GM12878 (cell line): Measurements from ENCODE around the gene STK39. TPM values are rescaled to one million over a fixed set of nuclear protein-coding genes. Genes with fewer than 3 reads are reported as not detected.

Experiments used
- ATAC-seq: fragments of 200-7000 bp; cut with Tn5 transposase; 3 replicates; pipeline ENCODE4 v1.9.1; 2020; ENCODE audit warnings: mild to moderate bottlenecking, moderate library complexity
- BruUV-seq: library from RNA; stranded (reverse); fragments of 400-500 nt; replicated peaks from 2 replicates; lab custom pipeline; 2021; lab: Mats Ljungman, UMichigan
- CTCF ChIA-PET: fragments of 300-600 bp; sonication (Branson Sonifier 250); formaldehyde crosslinking; extraction: SDS; loops from one replicate; lab custom pipeline; 2021; ENCODE audit warnings: inconsistent platforms; lab: Yijun Ruan, JAX
- POLR2A ChIA-PET: fragments of 350-600 bp; formaldehyde crosslinking; extraction: SDS; loops from one replicate; lab custom pipeline; 2021; ENCODE audit warnings: inconsistent platforms; lab: Charles Lee
- RAD21 ChIA-PET: fragments of 300-600 bp; sonication (Branson Sonifier 250); formaldehyde crosslinking; loops from one replicate; lab custom pipeline; 2023; ENCODE audit warnings: antibody characterized with exemption; ENCODE audit not compliant: unreplicated experiment; lab: Charles Lee
- SMC1A ChIA-PET: fragments of 300-600 bp; sonication (Branson Sonifier 250); formaldehyde crosslinking; loops from one replicate; lab custom pipeline; 2023; ENCODE audit not compliant: unreplicated experiment, uncharacterized antibody; lab: Charles Lee
- DNase-seq: peaks from one replicate; pipeline ENCODE4 v3.0.0-alpha.2; 2011; ENCODE audit warnings: low read depth, low spot score
- FAIRE-seq: peaks from 3 replicates; lab custom pipeline; 2011; peaks lifted over from hg19 to GRCh38; lab: Jason Lieb, UNC
- H2AFZ ChIP-seq: 2 replicates; pipeline ENCODE4 v1.6.0; 2011; ENCODE audit warnings: low read depth, low read length, control low read depth; ENCODE audit not compliant: control insufficient read depth
- H3K27ac ChIP-seq: 2 replicates; pipeline ENCODE4 v1.5.1; 2011; ENCODE audit warnings: control low read depth; ENCODE audit not compliant: control insufficient read depth, insufficient read depth
- H3K27me3 ChIP-seq, 2 experiments: replicated peaks in 1 of 2; 2 replicates each; pipeline versions ENCODE4 v1.6.0 to v1.6.1; 2011; ENCODE audit warnings: low read length in 1 of 2; ENCODE audit not compliant: control insufficient read depth in 2 of 2, insufficient read depth in 2 of 2
- H3K36me3 ChIP-seq, 2 experiments: 2 replicates each; pipeline ENCODE4 v1.5.1; 2011; ENCODE audit warnings: low read length in 1 of 2; ENCODE audit not compliant: control insufficient read depth in 2 of 2, insufficient read depth in 2 of 2
- H3K4me1 ChIP-seq: 2 replicates; pipeline ENCODE4 v1.6.1; 2011; ENCODE audit warnings: mild to moderate bottlenecking, low read length, moderate library complexity, mixed read lengths; ENCODE audit not compliant: control insufficient read depth, insufficient read depth
- H3K4me2 ChIP-seq: 2 replicates; pipeline ENCODE4 v1.6.0; 2011; ENCODE audit warnings: control low read depth; ENCODE audit not compliant: control insufficient read depth, insufficient read depth
- H3K4me3 ChIP-seq: fragments of 200-600 bp; sonication (generic); 2 replicates; pipeline ENCODE4 v1.5.1; 2016
- H3K79me2 ChIP-seq: 2 replicates; pipeline ENCODE4 v1.6.0; 2011; ENCODE audit warnings: low read length; ENCODE audit not compliant: control insufficient read depth, insufficient read depth
- H3K9ac ChIP-seq: 2 replicates; pipeline ENCODE4 v1.8.0; 2011; ENCODE audit warnings: low read length, control low read depth, mixed read lengths; ENCODE audit not compliant: control insufficient read depth, insufficient read depth
- H3K9me3 ChIP-seq: replicated peaks from 3 replicates; pipeline ENCODE4 v1.5.1; 2011; ENCODE audit warnings: mild to moderate bottlenecking, low read length; ENCODE audit not compliant: control insufficient read depth, insufficient read depth
- H4K20me1 ChIP-seq: 2 replicates; pipeline ENCODE4 v1.6.0; 2011; ENCODE audit not compliant: control insufficient read depth, insufficient read depth
- ASH2L ChIP-seq: fragments of 300-600, 200-600 bp; sonication (generic); IDR thresholded peaks from 2 replicates; pipeline ENCODE4 v1.6.1; 2017; ENCODE audit warnings: low read depth, mild to moderate bottlenecking, borderline replicate concordance
- CBX5 ChIP-seq: sonication (generic); IDR thresholded peaks from 2 replicates; pipeline ENCODE4 v1.6.1; 2016; ENCODE audit warnings: low read depth, moderate library complexity, mild to moderate bottlenecking, inconsistent platforms
- EED ChIP-seq: sonication (generic); IDR thresholded peaks from 2 replicates; pipeline ENCODE4 v1.6.1; 2016; ENCODE audit warnings: antibody characterized with exemption, low read depth
- ESRRA ChIP-seq: IDR thresholded peaks from 2 replicates; pipeline ENCODE4 v1.6.1; 2012; ENCODE audit warnings: mild to moderate bottlenecking, low read length, improper control_type of control experiment
- MXI1 ChIP-seq: fragments of 150-350 bp; IDR thresholded peaks from 2 replicates; pipeline ENCODE4 v1.6.1; 2011; ENCODE audit warnings: low read depth, mild to moderate bottlenecking, inconsistent platforms, low read length, improper control_type of control experiment
- NFIC ChIP-seq: IDR thresholded peaks from 2 replicates; pipeline ENCODE4 v1.6.1; 2012; ENCODE audit warnings: low read depth, mild to moderate bottlenecking, inconsistent platforms, low read length, moderate library complexity
- NFXL1 ChIP-seq: fragments of 450-650 bp; IDR thresholded peaks from 2 replicates; pipeline ENCODE4 v1.6.1; 2017; ENCODE audit warnings: antibody characterized with exemption, mild to moderate bottlenecking, borderline replicate concordance
- NR2F1 ChIP-seq: fragments of 450-650 bp; conservative IDR thresholded peaks from 2 replicates; pipeline ENCODE4 v1.6.1; 2017; ENCODE audit warnings: mild to moderate bottlenecking
- ZNF622 ChIP-seq: fragments of 450-650 bp; IDR thresholded peaks from 2 replicates; pipeline ENCODE4 v1.6.1; 2017; ENCODE audit warnings: mild to moderate bottlenecking, inconsistent platforms
- WGBS: methylation state at CpG from one replicate; pipeline ENCODE4 v1.1.6; 2016; ENCODE audit warnings: low lambda C conversion rate; ENCODE audit not compliant: insufficient replicate concordance, insufficient coverage; ENCODE audit errors: missing lambda C conversion rate; 5-methylcytosine and 5-hydroxymethylcytosine counted together
- in situ Hi-C: fragments of 300-500 bp; cut with MboI; formaldehyde crosslinking; loops from 9 replicates; pipeline ENCODE4 v1.14.3; 2018; ENCODE audit warnings: mixed read lengths
- intact Hi-C: fragments of 100-400 bp; cut with micrococcal nuclease; formaldehyde crosslinking; loops from one replicate; pipeline ENCODE4 v1.14.2; 2022; ENCODE audit not compliant: unreplicated experiment
- polyA plus RNA-seq, 11 experiments: library from polyadenylated mRNA; depleted of rRNA in 4 of 11; unstranded in 6 of 11; stranded (reverse) in 5 of 11; fragments of >200 nt; fragmentation: Nextera tagmentation in 4 of 11; fragmentation: Illumina TruSeq in 1 of 11; extraction: Ambion mirVana in 4 of 11; extraction: Trizol in 1 of 11; gene quantifications; 1 replicate in 1 of 11; 2 replicates in 10 of 11; pipeline versions ENCODE4 v1.2.1 to v1.2.3, GENCODE V29; 2011 to 2016; ENCODE audit warnings: inconsistent platforms in 2 of 11, missing spikeins in 2 of 11, low read depth in 1 of 11
- total RNA-seq, 4 experiments: library from RNA; depleted of rRNA in 3 of 4; stranded (reverse); fragments of >200 nt in 3 of 4; fragmentation: Illumina TruSeq in 1 of 4; extraction: Trizol in 1 of 4; gene quantifications; 2 replicates each; pipeline versions ENCODE4 v1.2.1 to v1.2.3, GENCODE V29; 2013 to 2021
- TF ChIP-seq, protein P1 (sequence below): fragments of 450-650 bp; IDR thresholded peaks from 2 replicates; pipeline ENCODE4 v1.6.1; 2017; ENCODE audit warnings: low read depth, mild to moderate bottlenecking, moderate library complexity
- TF ChIP-seq, protein P2 (sequence below): fragments of 450-650 bp; formaldehyde crosslinking; IDR thresholded peaks from 2 replicates; pipeline ENCODE4 v1.4.0; 2020; ENCODE audit warnings: mild to moderate bottlenecking, moderate library complexity

The STK39 gene
- total and polyA plus RNA-seq, 10 of the 15 experiments (the other 5 are each of a cell fraction or from before 2014, with no cell fraction given): 0.03 to 0.21 (median 0.07) TPM; not detected in 5

DNA sequence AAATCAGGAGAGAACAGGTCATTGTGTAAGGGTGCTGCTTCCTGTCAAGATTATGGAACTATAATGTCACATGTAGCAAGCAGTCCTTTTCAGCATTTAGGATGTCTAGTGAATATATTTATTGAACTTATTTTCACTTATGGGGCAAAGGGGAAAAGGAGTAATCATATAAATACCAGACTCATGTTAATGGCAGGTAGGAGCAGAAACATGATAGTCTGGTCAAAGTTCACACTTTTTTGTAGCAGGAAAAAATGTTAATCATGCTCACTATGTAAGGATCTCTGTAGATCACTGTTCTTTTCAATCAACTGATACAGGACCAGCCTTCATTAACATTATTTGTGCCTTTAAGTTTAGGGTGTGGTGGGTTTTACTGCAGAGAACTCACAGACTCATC lies 219.0 kb downstream of the STK39 start:
- Histone ChIP-seq H3K9ac (no peak overlapping the region), H3K4me2 (no peak overlapping the region), H3K27me3 (no peaks in the 10 kb centered on the region), H3K4me1 (no peaks in the 10 kb centered on the region), H3K27ac (no peak overlapping the region), H3K36me3 (no peaks in the 10 kb centered on the region), H3K4me3 (no peak overlapping the region), H3K79me2 (no peaks in the 10 kb centered on the region), H2AFZ (no peak overlapping the region), H4K20me1 (no peaks in the 10 kb centered on the region), H3K9me3 (no peaks in the 10 kb centered on the region)
- no peak for FAIRE-seq
- TF ChIP-seq, protein P1, sequence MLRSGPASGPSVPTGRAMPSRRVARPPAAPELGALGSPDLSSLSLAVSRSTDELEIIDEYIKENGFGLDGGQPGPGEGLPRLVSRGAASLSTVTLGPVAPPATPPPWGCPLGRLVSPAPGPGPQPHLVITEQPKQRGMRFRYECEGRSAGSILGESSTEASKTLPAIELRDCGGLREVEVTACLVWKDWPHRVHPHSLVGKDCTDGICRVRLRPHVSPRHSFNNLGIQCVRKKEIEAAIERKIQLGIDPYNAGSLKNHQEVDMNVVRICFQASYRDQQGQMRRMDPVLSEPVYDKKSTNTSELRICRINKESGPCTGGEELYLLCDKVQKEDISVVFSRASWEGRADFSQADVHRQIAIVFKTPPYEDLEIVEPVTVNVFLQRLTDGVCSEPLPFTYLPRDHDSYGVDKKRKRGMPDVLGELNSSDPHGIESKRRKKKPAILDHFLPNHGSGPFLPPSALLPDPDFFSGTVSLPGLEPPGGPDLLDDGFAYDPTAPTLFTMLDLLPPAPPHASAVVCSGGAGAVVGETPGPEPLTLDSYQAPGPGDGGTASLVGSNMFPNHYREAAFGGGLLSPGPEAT: no peak
- no peak for TF ChIP-seq ZNF622
- no peak for TF ChIP-seq NR2F1
- no peak for TF ChIP-seq NFXL1
- no peak for TF ChIP-seq MXI1
- ChIA-PET RAD21 (no interaction called here), CTCF (no interaction called here), POLR2A (no interaction called here), SMC1A (no interaction called here)
- ATAC-seq: no peak
- no TSS peak for BruUV-seq
- in situ Hi-C loops: no loop called here
- no peak for DNase-seq
- intact Hi-C loops: no loop called here

DNA sequence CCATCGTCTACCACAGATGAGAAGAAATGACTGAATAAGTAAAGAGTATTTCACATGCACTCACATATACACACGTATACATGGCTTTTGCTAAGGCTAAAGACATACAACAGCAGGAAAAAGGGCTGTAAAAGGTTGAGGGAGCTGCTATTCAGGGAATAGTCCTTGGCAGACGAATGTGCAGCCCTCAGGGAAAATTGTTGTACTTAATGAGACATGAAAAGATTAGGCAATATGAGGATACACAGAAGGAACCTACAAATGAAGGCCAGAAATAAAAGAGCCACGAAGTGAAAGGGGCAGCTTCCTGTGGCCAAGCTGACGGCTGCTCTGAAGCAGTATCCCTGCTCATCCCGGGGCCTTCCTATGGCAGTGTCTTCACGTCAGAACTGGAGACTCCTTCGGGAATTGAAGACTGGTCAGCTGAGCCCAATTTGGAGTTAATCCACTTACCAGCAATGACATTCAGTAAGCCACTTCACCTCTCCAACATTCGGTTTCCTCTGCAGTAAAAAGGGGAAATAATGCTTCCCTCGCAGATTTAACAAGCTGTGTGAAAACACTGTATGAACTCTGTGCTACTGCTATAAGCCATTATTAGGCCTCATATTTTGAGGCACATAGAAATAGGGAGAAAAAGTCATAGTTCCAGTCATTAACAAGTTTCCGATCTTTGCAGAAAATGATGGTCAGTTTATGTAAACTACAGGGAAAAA lies 221.8 kb downstream of the STK39 start:
- Histone ChIP-seq H3K4me2 (no peak overlapping the region), H2AFZ (no peak overlapping the region; the same call in 1 of the 2 replicates)
- no peak for TF ChIP-seq ESRRA
- no peak for TF ChIP-seq NFIC
- TF ChIP-seq, protein P2, sequence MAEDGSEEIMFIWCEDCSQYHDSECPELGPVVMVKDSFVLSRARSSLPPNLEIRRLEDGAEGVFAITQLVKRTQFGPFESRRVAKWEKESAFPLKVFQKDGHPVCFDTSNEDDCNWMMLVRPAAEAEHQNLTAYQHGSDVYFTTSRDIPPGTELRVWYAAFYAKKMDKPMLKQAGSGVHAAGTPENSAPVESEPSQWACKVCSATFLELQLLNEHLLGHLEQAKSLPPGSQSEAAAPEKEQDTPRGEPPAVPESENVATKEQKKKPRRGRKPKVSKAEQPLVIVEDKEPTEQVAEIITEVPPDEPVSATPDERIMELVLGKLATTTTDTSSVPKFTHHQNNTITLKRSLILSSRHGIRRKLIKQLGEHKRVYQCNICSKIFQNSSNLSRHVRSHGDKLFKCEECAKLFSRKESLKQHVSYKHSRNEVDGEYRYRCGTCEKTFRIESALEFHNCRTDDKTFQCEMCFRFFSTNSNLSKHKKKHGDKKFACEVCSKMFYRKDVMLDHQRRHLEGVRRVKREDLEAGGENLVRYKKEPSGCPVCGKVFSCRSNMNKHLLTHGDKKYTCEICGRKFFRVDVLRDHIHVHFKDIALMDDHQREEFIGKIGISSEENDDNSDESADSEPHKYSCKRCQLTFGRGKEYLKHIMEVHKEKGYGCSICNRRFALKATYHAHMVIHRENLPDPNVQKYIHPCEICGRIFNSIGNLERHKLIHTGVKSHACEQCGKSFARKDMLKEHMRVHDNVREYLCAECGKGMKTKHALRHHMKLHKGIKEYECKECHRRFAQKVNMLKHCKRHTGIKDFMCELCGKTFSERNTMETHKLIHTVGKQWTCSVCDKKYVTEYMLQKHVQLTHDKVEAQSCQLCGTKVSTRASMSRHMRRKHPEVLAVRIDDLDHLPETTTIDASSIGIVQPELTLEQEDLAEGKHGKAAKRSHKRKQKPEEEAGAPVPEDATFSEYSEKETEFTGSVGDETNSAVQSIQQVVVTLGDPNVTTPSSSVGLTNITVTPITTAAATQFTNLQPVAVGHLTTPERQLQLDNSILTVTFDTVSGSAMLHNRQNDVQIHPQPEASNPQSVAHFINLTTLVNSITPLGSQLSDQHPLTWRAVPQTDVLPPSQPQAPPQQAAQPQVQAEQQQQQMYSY: no peak
- TF ChIP-seq ASH2L: no peak
- no peak for TF ChIP-seq CBX5
- TF ChIP-seq EED: no peak

More for the DNA sequence above, 221.8 kb downstream of the STK39 start:
- SMC1A ChIA-PET: no interaction called here
- no peak for ATAC-seq
- no TSS peak for BruUV-seq
- in situ Hi-C loops: no loop called here
- Histone ChIP-seq H3K79me2 (no peaks in the 10 kb centered on the region), H3K4me1 (no peaks in the 10 kb centered on the region), H3K36me3 (no peaks in the 10 kb centered on the region), H4K20me1 (no peaks in the 10 kb centered on the region), H3K4me3 (no peak overlapping the region), H3K9me3 (no peaks in the 10 kb centered on the region), H3K9ac (no peak overlapping the region), H3K27ac (no peak overlapping the region), H3K27me3 (no peaks in the 10 kb centered on the region)
- intact Hi-C loops: no loop called here
- DNase-seq: no peak
- WGBS: 26% methylated on average over 11 of the region's 11 CpGs
- FAIRE-seq: no peak
- POLR2A ChIA-PET: no interaction called here
- CTCF ChIA-PET: interaction anchor here (1.2 kb wide), 1 partner anchor 92 kb away, joined by 9 read pairs; no protein-coding TSS in a partner anchor
- RAD21 ChIA-PET: no interaction called here
